ENCODE results near the gene BRD9.
"Not testable (repeated sequence)": the region's sequence is repeated elsewhere in the genome, so short reads cannot be mapped to it uniquely, and the experiment has no call there.

BRD9 gene

GRCh38 chr5:843926-844325, 48.7 kb downstream of the BRD9 start:
- DNase-seq (ENCODE audit: low read depth), result not testable (repeated sequence)

GRCh38 chr5:843371-843770, 49.2 kb downstream of the BRD9 start:
- DNase-seq (ENCODE audit: low read depth), result not testable (repeated sequence)

DNA sequence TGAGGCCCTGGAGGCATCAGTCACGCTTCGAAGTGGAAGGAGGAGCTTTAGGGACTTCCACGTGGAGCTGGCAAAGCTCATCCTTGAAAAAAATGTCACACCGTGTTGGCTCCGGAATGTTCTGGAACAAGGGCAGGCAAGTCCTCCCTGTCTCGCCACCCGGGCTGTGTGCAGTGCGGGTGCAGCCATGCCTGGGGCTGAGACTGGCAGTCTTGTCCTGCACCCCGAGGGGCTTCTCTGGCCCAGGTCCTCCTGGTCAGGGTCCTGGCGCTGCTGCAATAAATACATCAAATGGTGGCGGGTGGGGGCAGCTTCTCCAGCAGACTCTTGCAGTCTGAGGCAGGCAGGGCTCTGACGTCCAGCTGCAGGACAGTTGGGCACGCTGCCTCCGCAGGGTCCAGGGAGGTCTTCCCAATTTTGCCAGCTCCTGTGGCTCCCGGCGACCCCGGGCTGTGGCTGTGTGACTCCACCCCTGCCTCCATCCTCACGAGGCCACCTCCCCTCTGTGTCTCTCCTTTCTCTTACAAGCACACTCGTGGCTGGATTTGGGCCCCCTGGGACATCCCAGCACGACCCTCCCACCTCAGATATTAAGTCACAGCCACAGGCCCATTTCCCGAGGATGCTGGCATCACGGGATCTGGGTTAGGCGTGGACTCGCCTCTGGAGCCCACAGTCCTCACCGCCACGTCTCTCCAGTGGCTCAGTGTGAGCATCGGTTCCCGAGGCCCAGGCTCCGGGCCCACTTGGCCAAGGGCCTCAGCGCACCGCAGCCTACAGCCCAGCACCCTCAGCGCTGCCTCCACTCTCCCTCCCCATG, 50.0 kb downstream of the BRD9 start:
- DNase-seq (ENCODE audit: low read depth), result not testable (repeated sequence)

GRCh38 chr5:841531-842401, 50.8 kb downstream of the BRD9 start:
- not testable (repeated sequence) for DNase-seq (ENCODE audit: low read depth)

- DNase-seq (ENCODE audit: low read depth), result not testable (repeated sequence)
Measured at GRCh38 chr5:840974-841435, 51.6 kb downstream of the BRD9 start.

GRCh38 chr5:840118-840973, 52.3 kb downstream of the BRD9 start:
- not testable (repeated sequence) for DNase-seq (ENCODE audit: low read depth)

- not testable (repeated sequence) for DNase-seq (ENCODE audit: low read depth)
Measured at GRCh38 chr5:838431-838851, 54.2 kb downstream of the BRD9 start.

- not testable (repeated sequence) for DNase-seq (ENCODE audit: low read depth)
Measured at GRCh38 chr5:837621-838121, 54.9 kb downstream of the BRD9 start.

DNA sequence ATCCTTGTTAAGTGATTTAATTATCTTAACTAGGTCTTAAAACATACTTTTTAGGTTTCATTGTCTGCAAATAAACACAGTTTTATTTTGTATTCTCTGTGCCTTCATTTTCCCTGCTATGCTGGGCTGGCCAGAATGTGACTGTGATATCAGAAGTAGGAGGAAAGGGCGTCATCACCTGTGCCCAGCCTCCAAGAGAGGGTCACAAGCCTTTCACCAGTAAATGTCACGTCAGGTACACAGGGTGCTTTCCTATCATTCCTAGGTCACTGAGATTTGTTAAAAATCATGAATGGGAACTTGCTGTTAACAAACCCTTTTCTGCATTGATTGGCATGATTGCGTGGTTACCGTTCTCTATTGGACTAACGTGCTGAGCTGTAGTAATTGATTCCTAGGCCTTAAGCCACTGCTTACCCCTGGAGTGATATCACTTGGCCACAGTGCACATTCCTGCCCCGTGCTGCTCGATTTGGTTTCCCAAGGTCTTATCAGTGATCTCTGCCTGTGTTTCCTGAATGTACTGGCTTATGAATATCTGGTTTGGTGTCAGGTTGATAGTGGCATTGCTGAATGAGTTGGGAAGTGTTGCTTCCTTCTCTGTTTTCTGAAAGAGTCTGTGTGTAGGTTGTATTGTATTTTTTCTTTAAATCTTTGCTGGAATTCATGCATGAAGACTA, 56.5 kb downstream of the BRD9 start:
- DNase-seq (ENCODE audit: low read depth), result not testable (repeated sequence)

- not testable (repeated sequence) for DNase-seq (ENCODE audit: low read depth)
Measured at GRCh38 chr5:834013-834412, 58.6 kb downstream of the BRD9 start.

GRCh38 chr5:828194-828593, 64.4 kb downstream of the BRD9 start:
- not testable (repeated sequence) for DNase-seq (ENCODE audit: low read depth)

GRCh38 chr5:825544-825943, 67.1 kb downstream of the BRD9 start:
- DNase-seq (ENCODE audit: low read depth), result not testable (repeated sequence)

DNA sequence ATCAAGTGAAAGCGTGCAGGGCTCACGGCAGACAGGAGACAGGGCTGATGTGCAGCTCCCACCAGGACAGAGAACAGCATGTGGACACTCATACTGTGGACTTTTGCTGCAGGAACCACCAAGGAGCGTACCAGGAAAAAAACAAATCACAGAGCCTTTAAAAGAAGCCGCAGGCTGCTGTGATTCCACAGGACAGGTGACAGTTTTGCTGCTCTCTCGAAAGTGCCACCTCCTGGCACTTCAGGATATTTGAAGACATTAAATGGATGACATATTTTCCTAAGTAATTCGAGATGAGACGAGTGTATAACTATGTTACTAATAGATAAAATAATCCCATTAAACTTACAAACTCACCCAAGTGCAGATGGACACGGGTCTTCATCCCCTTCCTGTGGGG, 71.1 kb downstream of the BRD9 start:
- no peak for DNase-seq (ENCODE audit: low read depth)

- DNase-seq (ENCODE audit: low read depth), result no peak
Measured at GRCh38 chr5:820245-820644, 72.4 kb downstream of the BRD9 start.

DNA sequence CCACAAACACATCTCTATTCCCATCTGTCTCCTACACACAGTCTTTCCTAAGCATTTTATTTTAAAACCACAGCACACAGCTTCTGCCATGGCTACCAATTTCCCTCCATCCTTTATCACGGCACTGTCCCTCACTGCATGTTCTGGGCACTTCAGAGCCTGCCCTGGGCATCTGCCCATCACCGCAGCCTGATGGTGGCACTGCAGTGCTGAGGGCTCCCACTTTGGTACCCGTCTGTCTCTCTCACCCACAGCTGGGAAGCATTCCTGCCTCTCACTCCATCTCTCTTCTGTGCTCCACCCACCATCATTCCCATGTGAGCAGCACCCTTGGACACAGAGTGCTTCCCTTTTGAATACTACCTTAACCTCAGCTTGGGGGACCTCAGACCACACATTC, 73.5 kb downstream of the BRD9 start:
- no peak for DNase-seq (ENCODE audit: low read depth)

- no peak for DNase-seq (ENCODE audit: low read depth)
Measured at GRCh38 chr5:816176-816575, 76.4 kb downstream of the BRD9 start.

DNA sequence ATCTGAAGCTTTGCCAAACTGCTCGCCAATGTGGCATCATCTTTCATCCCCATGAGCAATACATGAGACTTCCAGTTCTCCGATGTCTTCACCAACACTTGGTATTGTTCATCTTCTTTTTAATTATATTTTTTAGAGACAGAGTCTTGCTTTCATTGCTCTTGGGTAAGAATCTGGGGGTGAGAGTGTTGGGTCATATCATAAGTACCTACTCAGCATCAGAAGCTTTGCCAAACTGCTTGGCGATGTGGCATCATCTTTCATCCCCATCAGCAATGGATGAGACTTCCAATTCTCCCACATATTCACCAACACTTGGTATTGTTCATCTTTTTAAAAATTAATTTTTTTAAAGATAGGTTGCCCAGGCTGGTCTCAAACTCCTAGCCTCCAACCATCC, 77.2 kb downstream of the BRD9 start:
- DNase-seq (ENCODE audit: low read depth), result no peak

Measured in stimulated activated CD8-positive, alpha-beta memory T cell treated with anti-CD3 and anti-CD28 coated beads, Interleukin-15, amount 100 ng/mL, for 1 hour (primary cell).